Testis (tissue), 2 donors: ENCODE data around the gene IRF7.

ENCODE experiments used
- CTCF ChIP-seq, 3 experiments: fragments of 450-650 bp in 2 of 3; fragments of 200-600 bp in 1 of 3; sonication (generic) in 1 of 3; IDR thresholded peaks; one replicate each; pipeline ENCODE4 v1.5.1; 2016 to 2019; ENCODE audit warnings: antibody characterized with exemption in 3 of 3, mild to moderate bottlenecking in 2 of 3, moderate library complexity in 1 of 3
- POLR2A ChIP-seq: fragments of 450-650 bp; IDR thresholded peaks from one replicate; pipeline ENCODE4 v1.6.1; 2017; ENCODE audit warnings: antibody characterized with exemption, mild to moderate bottlenecking, moderate library complexity

GRCh38 chr11:627308-627576 lies 11.5 kb upstream of the IRF7 start:
- TF ChIP-seq CTCF (IDR thresholded peaks at IDR 0.05) = no peak
- TF ChIP-seq POLR2A = no peak
